HG03558 (cell line): ENCODE results near the gene GIPC3.
"Not testable (repeated sequence)": the region's sequence is repeated elsewhere in the genome, so short reads cannot be mapped to it uniquely, and the experiment has no call there.

Experiments
- ATAC-seq: cut with Tn5 transposase; IDR thresholded peaks from one replicate; pipeline ENCODE4 v1.9.1; 2021; ENCODE audit warnings: moderate number of reproducible peaks; ENCODE audit not compliant: unreplicated experiment; ENCODE audit errors: extremely low read depth

Gene GIPC3

GRCh38 chr19:3549816-3550215 lies 35.5 kb upstream of the GIPC3 start:
- ATAC-seq = no peak

GRCh38 chr19:3550947-3551791 lies 34.1 kb upstream of the GIPC3 start:
- no peak for ATAC-seq

GRCh38 chr19:3551792-3552095 lies 33.5 kb upstream of the GIPC3 start:
- ATAC-seq = no peak

- no peak for ATAC-seq
These were observed 30.8 kb upstream of the GIPC3 start for GRCh38 chr19:3554254-3555083.

- no peak for ATAC-seq
These were observed 29.4 kb upstream of the GIPC3 start for GRCh38 chr19:3555653-3556422.

- ATAC-seq = no peak
These were observed 28.8 kb upstream of the GIPC3 start for GRCh38 chr19:3556423-3556977.

- ATAC-seq = no peak
These were observed 28.3 kb upstream of the GIPC3 start for GRCh38 chr19:3556978-3557460.

- ATAC-seq = peak; percentile 62
These were observed 27.6 kb upstream of the GIPC3 start, which contains the start of gene MFSD12 for GRCh38 chr19:3557461-3558248. Gene MFSD12, minus strand, starts transcription at chr19:3557586. Its CDS starts 183 bp downstream, at chr19:3557403.

GRCh38 chr19:3563709-3564524 lies 21.4 kb upstream of the GIPC3 start:
- ATAC-seq = no peak

GRCh38 chr19:3565139-3565538 lies 20.1 kb upstream of the GIPC3 start:
- no peak for ATAC-seq

GRCh38 chr19:3570042-3570441 lies 15.2 kb upstream of the GIPC3 start:
- not testable (repeated sequence) for ATAC-seq

GRCh38 chr19:3570606-3571011 lies 14.7 kb upstream of the GIPC3 start:
- ATAC-seq = no peak

- peak; percentile 77 for ATAC-seq
These were observed 13.0 kb upstream of the GIPC3 start for GRCh38 chr19:3572132-3572854.

- ATAC-seq = no peak
These were observed 12.5 kb upstream of the GIPC3 start, which contains the start of gene HMG20B for GRCh38 chr19:3572855-3573161. Gene HMG20B, plus strand, starts transcription at chr19:3572944. Its CDS starts 366 bp downstream, at chr19:3573310.

- ATAC-seq = no peak
These were observed 12.0 kb upstream of the GIPC3 start for GRCh38 chr19:3573162-3573857.

- no peak for ATAC-seq
These were observed 11.2 kb upstream of the GIPC3 start for GRCh38 chr19:3573858-3574637.

- ATAC-seq = no peak
These were observed 10.0 kb upstream of the GIPC3 start for GRCh38 chr19:3575260-3575741.
